Liver (tissue), 9 donors: ENCODE data around the gene SPHK2. TPM values are rescaled to one million over a fixed set of nuclear protein-coding genes. Genes with fewer than 3 reads are reported as not detected.

Experiments used
- DNase-seq: peaks from one replicate; pipeline ENCODE4 v3.0.0-alpha.2; 2017; ENCODE audit warnings: low spot score
- H3K27ac ChIP-seq, 2 donors: one replicate each; pipeline ENCODE4 v1.7.0; 2013; ENCODE audit warnings: inconsistent platforms in 2 of 2, low read length in 2 of 2, control low read depth in 1 of 2, low read depth in 1 of 2, mild to moderate bottlenecking in 1 of 2
- H3K27me3 ChIP-seq, 4 donors: one replicate each; pipeline versions ENCODE4 v1.6.1 to v1.7.0; 2013; ENCODE audit warnings: low read length in 3 of 4, inconsistent platforms in 1 of 4, mild to moderate bottlenecking in 1 of 4, moderate library complexity in 1 of 4; ENCODE audit not compliant: control insufficient read depth in 4 of 4, insufficient read depth in 4 of 4
- H3K36me3 ChIP-seq, 4 donors: one replicate each; pipeline versions ENCODE4 v1.6.1 to v1.7.0; 2013; ENCODE audit warnings: low read length in 3 of 4, mild to moderate bottlenecking in 3 of 4, low read depth in 1 of 4, moderate library complexity in 1 of 4; ENCODE audit not compliant: control insufficient read depth in 4 of 4, insufficient read depth in 3 of 4
- H3K4me1 ChIP-seq, 4 donors: one replicate each; pipeline versions ENCODE4 v1.6.1 to v1.7.0; 2013; ENCODE audit warnings: low read length in 3 of 4, mild to moderate bottlenecking in 3 of 4, moderate library complexity in 1 of 4; ENCODE audit not compliant: control insufficient read depth in 4 of 4, insufficient read depth in 4 of 4
- H3K4me3 ChIP-seq, 3 donors: one replicate each; pipeline versions ENCODE4 v1.6.1 to v1.7.0; 2013; ENCODE audit warnings: low read length in 3 of 3, control low read depth in 1 of 3, low read depth in 1 of 3, mild to moderate bottlenecking in 1 of 3
- H3K9ac ChIP-seq, 2 donors: one replicate each; pipeline ENCODE4 v1.7.0; 2013; ENCODE audit warnings: low read length in 2 of 2, mild to moderate bottlenecking in 2 of 2, moderate library complexity in 2 of 2, control low read depth in 1 of 2, low read depth in 1 of 2
- H3K9me3 ChIP-seq, 4 donors: one replicate each; pipeline versions ENCODE4 v1.6.1 to v1.7.0; 2013; ENCODE audit warnings: low read length in 3 of 4; ENCODE audit not compliant: control insufficient read depth in 4 of 4
- FOXA1 ChIP-seq: IDR thresholded peaks from 2 replicates; pipeline ENCODE4 v1.6.1; 2016; ENCODE audit warnings: antibody characterized with exemption
- FOXA2 ChIP-seq: IDR thresholded peaks from 2 replicates; pipeline ENCODE4 v1.6.1; 2016; ENCODE audit warnings: antibody characterized with exemption
- GABPA ChIP-seq, 2 donors: IDR thresholded peaks in 1 of 2; conservative IDR thresholded peaks in 1 of 2; 2 replicates each; pipeline ENCODE4 v1.6.1; 2016; ENCODE audit warnings: antibody characterized with exemption in 2 of 2, mild to moderate bottlenecking in 1 of 2, moderate library complexity in 1 of 2
- HNF4A ChIP-seq, 2 donors: conservative IDR thresholded peaks; 2 replicates each; pipeline ENCODE4 v1.6.1; 2016; ENCODE audit warnings: antibody characterized with exemption in 2 of 2, mild to moderate bottlenecking in 2 of 2
- HNF4G ChIP-seq: IDR thresholded peaks from 2 replicates; pipeline ENCODE4 v1.6.1; 2016; ENCODE audit warnings: antibody characterized with exemption
- JUND ChIP-seq, 2 donors: IDR thresholded peaks; 2 replicates each; pipeline ENCODE4 v1.6.1; 2016; ENCODE audit warnings: antibody characterized with exemption in 2 of 2
- NR2F2 ChIP-seq: IDR thresholded peaks from 2 replicates; pipeline ENCODE4 v1.6.1; 2016; ENCODE audit warnings: antibody characterized with exemption
- RAD21 ChIP-seq, 2 donors: IDR thresholded peaks; 2 replicates each; pipeline ENCODE4 v1.6.1; 2016; ENCODE audit warnings: antibody characterized with exemption in 2 of 2, mild to moderate bottlenecking in 2 of 2
- RXRA ChIP-seq, 2 donors: IDR thresholded peaks; 2 replicates each; pipeline ENCODE4 v1.6.1; 2017 to 2018; ENCODE audit warnings: antibody characterized with exemption in 2 of 2, mild to moderate bottlenecking in 1 of 2
- SP1 ChIP-seq: IDR thresholded peaks from 2 replicates; pipeline ENCODE4 v1.6.1; 2018; ENCODE audit warnings: antibody characterized with exemption, mild to moderate bottlenecking
- TAF1 ChIP-seq: conservative IDR thresholded peaks from 2 replicates; pipeline ENCODE4 v1.6.1; 2016; ENCODE audit warnings: antibody characterized with exemption, mild to moderate bottlenecking
- YY1 ChIP-seq: IDR thresholded peaks from 2 replicates; pipeline ENCODE4 v1.6.1; 2016; ENCODE audit warnings: antibody characterized with exemption, mild to moderate bottlenecking
- ZBTB33 ChIP-seq: IDR thresholded peaks from 2 replicates; pipeline ENCODE4 v1.6.1; 2016; ENCODE audit warnings: antibody characterized with exemption
- WGBS: extraction: QIAGEN DNeasy Blood & Tissue Kit; methylation state at CpG from one replicate; pipeline ENCODE4 v1.1.7; 2013; 5-methylcytosine and 5-hydroxymethylcytosine counted together
- polyA plus RNA-seq, 2 donors: library from polyadenylated mRNA; stranded (reverse) in 1 of 2; unstranded in 1 of 2; fragments of 200-250 nt in 1 of 2; fragments of >200 nt in 1 of 2; fragmentation: Nextera tagmentation in 1 of 2; extraction: Ambion mirVana in 1 of 2; gene quantifications; one replicate each; pipeline versions ENCODE4 v1.2.1 to v1.2.3, GENCODE V29; 2013 to 2015
- total RNA-seq, 2 donors: library from RNA; depleted of rRNA; stranded (reverse); fragments of >200 nt; gene quantifications; one replicate each; pipeline ENCODE4 v1.2.3, GENCODE V29; 2014
- TF ChIP-seq, protein P1 (sequence below): IDR thresholded peaks from 2 replicates; pipeline ENCODE4 v1.6.1; 2016; ENCODE audit warnings: antibody characterized with exemption
- TF ChIP-seq, protein P2 (sequence below): fragments of 150-350 bp; IDR thresholded peaks from 2 replicates; pipeline ENCODE4 v1.5.1; 2017; ENCODE audit warnings: improper control_type of control experiment, low read depth, low read length; ENCODE audit not compliant: missing input control
- TF ChIP-seq, protein P3 (sequence below): IDR thresholded peaks from 2 replicates; pipeline ENCODE4 v1.6.1; 2016; ENCODE audit warnings: antibody characterized with exemption, mild to moderate bottlenecking
- donor health status: healthy.
- donor health status: healthy.
- donor health status: healthy.
- donor health status: healthy.
- donor health status: healthy.

SPHK2 gene
- total and polyA plus RNA-seq, 4 donors: 9.6 to 17.3 (median 12.3) TPM

DNA sequence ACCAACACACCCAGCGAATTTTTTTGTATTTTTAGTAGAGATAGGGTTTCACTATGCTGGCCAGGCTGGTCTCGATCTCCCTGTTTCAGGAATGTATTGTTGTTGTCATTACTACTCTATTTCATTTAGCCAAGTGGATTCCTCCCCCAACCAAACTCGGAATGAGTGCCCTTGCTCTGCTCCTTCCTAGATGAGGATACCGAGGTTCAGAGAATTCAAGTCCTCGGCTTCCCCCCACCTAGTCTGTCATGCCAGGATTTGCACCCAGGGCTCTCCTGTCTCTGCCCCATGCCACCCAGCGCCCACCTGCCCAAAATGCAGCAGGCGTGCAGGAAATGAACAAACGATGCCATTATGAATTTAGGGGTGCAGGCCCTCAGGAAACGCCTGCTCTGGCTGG is 16.3 kb upstream of the SPHK2 start:
- no peaks in the 10 kb centered on the region for H3K4me1 ChIP-seq
- no peak overlapping the region for H3K27ac ChIP-seq
- H3K4me3 ChIP-seq: no peak overlapping the region
- TF ChIP-seq FOXA2 (no peak), TAF1 (no peak), ZBTB33 (no peak), FOXA1 (no peak), YY1 (no peak), RAD21 (IDR thresholded peaks at IDR 0.05) (no peak), HNF4G (no peak), JUND (IDR thresholded peaks at IDR 0.05) (no peak), GABPA (IDR thresholded peaks at IDR 0.05 in 1 of 2, conservative IDR thresholded peaks at IDR 0.05 in 1 of 2) (no peak), RXRA (IDR thresholded peaks at IDR 0.05) (no peak), SP1 (no peak), HNF4A (conservative IDR thresholded peaks at IDR 0.05) (no peak), NR2F2 (no peak)
- TF ChIP-seq, protein P1, sequence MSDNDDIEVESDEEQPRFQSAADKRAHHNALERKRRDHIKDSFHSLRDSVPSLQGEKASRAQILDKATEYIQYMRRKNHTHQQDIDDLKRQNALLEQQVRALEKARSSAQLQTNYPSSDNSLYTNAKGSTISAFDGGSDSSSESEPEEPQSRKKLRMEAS: no peak
- TF ChIP-seq, protein P2, sequence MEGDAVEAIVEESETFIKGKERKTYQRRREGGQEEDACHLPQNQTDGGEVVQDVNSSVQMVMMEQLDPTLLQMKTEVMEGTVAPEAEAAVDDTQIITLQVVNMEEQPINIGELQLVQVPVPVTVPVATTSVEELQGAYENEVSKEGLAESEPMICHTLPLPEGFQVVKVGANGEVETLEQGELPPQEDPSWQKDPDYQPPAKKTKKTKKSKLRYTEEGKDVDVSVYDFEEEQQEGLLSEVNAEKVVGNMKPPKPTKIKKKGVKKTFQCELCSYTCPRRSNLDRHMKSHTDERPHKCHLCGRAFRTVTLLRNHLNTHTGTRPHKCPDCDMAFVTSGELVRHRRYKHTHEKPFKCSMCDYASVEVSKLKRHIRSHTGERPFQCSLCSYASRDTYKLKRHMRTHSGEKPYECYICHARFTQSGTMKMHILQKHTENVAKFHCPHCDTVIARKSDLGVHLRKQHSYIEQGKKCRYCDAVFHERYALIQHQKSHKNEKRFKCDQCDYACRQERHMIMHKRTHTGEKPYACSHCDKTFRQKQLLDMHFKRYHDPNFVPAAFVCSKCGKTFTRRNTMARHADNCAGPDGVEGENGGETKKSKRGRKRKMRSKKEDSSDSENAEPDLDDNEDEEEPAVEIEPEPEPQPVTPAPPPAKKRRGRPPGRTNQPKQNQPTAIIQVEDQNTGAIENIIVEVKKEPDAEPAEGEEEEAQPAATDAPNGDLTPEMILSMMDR: no peak
- TF ChIP-seq, protein P3, sequence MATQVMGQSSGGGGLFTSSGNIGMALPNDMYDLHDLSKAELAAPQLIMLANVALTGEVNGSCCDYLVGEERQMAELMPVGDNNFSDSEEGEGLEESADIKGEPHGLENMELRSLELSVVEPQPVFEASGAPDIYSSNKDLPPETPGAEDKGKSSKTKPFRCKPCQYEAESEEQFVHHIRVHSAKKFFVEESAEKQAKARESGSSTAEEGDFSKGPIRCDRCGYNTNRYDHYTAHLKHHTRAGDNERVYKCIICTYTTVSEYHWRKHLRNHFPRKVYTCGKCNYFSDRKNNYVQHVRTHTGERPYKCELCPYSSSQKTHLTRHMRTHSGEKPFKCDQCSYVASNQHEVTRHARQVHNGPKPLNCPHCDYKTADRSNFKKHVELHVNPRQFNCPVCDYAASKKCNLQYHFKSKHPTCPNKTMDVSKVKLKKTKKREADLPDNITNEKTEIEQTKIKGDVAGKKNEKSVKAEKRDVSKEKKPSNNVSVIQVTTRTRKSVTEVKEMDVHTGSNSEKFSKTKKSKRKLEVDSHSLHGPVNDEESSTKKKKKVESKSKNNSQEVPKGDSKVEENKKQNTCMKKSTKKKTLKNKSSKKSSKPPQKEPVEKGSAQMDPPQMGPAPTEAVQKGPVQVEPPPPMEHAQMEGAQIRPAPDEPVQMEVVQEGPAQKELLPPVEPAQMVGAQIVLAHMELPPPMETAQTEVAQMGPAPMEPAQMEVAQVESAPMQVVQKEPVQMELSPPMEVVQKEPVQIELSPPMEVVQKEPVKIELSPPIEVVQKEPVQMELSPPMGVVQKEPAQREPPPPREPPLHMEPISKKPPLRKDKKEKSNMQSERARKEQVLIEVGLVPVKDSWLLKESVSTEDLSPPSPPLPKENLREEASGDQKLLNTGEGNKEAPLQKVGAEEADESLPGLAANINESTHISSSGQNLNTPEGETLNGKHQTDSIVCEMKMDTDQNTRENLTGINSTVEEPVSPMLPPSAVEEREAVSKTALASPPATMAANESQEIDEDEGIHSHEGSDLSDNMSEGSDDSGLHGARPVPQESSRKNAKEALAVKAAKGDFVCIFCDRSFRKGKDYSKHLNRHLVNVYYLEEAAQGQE: no peak
- no peaks in the 10 kb centered on the region for H3K36me3 ChIP-seq
- DNase-seq: no peak
- no peaks in the 10 kb centered on the region for H3K9me3 ChIP-seq
- H3K27me3 ChIP-seq: no peaks in the 10 kb centered on the region
- no peak overlapping the region for H3K9ac ChIP-seq
- WGBS: 84% methylated on average over 9 of the region's 9 CpGs

- Histone ChIP-seq H3K4me1 (no peaks in the 10 kb centered on the region), H3K27me3 (no peaks in the 10 kb centered on the region), H3K9me3 (no peaks in the 10 kb centered on the region), H3K27ac (no peak overlapping the region), H3K4me3 (no peak overlapping the region), H3K9ac (no peak overlapping the region), H3K36me3 (no peaks in the 10 kb centered on the region)
- no peak for DNase-seq
- WGBS: 91% methylated on average over 39 of the region's 39 CpGs
- no peak for TF ChIP-seq GABPA (IDR thresholded peaks at IDR 0.05 in 1 of 2, conservative IDR thresholded peaks at IDR 0.05 in 1 of 2)
- no peak for TF ChIP-seq HNF4A (conservative IDR thresholded peaks at IDR 0.05)
- no peak for TF ChIP-seq ZBTB33
- TF ChIP-seq RXRA (IDR thresholded peaks at IDR 0.05): no peak
- no peak for TF ChIP-seq YY1
- no peak for TF ChIP-seq SP1
- no peak for TF ChIP-seq RAD21 (IDR thresholded peaks at IDR 0.05)
- TF ChIP-seq, protein P3: no peak
- no peak for TF ChIP-seq FOXA2
- TF ChIP-seq, protein P1: no peak
These were observed 15.9 kb upstream of the SPHK2 start for GRCh38 chr19:48603449-48603848.
